ENCODE data around the gene CCDC120.

The CCDC120 gene

GRCh38 chrX:49070988-49071387 is 12.2 kb downstream of the CCDC120 start:
- no peak for TF ChIP-seq GATA2 (IDR thresholded peaks at IDR 0.05; ENCODE audit: low read depth, low read length)
- TF ChIP-seq GATA3 (IDR thresholded peaks at IDR 0.05; ENCODE audit: low read depth, low read length) = no peak

- no peak for TF ChIP-seq GATA3 (IDR thresholded peaks at IDR 0.05; ENCODE audit: low read depth, low read length)
- no peak for TF ChIP-seq GATA2 (IDR thresholded peaks at IDR 0.05; ENCODE audit: low read depth, low read length)
Observed at GRCh38 chrX:49071877-49072711, 13.3 kb downstream of the CCDC120 start.

GRCh38 chrX:49072712-49073095 is 13.9 kb downstream of the CCDC120 start:
- TF ChIP-seq GATA3 (IDR thresholded peaks at IDR 0.05; ENCODE audit: low read depth, low read length) (no peak), GATA2 (IDR thresholded peaks at IDR 0.05; ENCODE audit: low read depth, low read length) (no peak)

GRCh38 chrX:49073601-49074575 is 15.1 kb downstream of the CCDC120 start, which contains the start of gene PRAF2:
Gene PRAF2 (minus strand): TSS chrX:49074002. CDS start chrX:49073987, 15 bp downstream.
- TF ChIP-seq GATA3 (IDR thresholded peaks at IDR 0.05; ENCODE audit: low read depth, low read length) = no peak
- no peak for TF ChIP-seq GATA2 (IDR thresholded peaks at IDR 0.05; ENCODE audit: low read depth, low read length)

- TF ChIP-seq GATA3 (IDR thresholded peaks at IDR 0.05; ENCODE audit: low read depth, low read length) (no peak), GATA2 (IDR thresholded peaks at IDR 0.05; ENCODE audit: low read depth, low read length) (no peak)
Observed at GRCh38 chrX:49075347-49075746, 16.5 kb downstream of the CCDC120 start.

GRCh38 chrX:49077941-49078340 is 19.1 kb downstream of the CCDC120 start:
- TF ChIP-seq GATA2 (IDR thresholded peaks at IDR 0.05; ENCODE audit: low read depth, low read length) (no peak), GATA3 (IDR thresholded peaks at IDR 0.05; ENCODE audit: low read depth, low read length) (no peak)

- TF ChIP-seq GATA2 (IDR thresholded peaks at IDR 0.05; ENCODE audit: low read depth, low read length) = no peak
- no peak for TF ChIP-seq GATA3 (IDR thresholded peaks at IDR 0.05; ENCODE audit: low read depth, low read length)
Observed at GRCh38 chrX:49079489-49080428, 21.0 kb downstream of the CCDC120 start, which contains the start of gene WDR45. Gene WDR45 (minus strand): TSS chrX:49079887. CDS start chrX:49078095, 1,792 bp downstream.

GRCh38 chrX:49082271-49082871 is 23.6 kb downstream of the CCDC120 start:
- no peak for TF ChIP-seq GATA2 (IDR thresholded peaks at IDR 0.05; ENCODE audit: low read depth, low read length)
- TF ChIP-seq GATA3 (IDR thresholded peaks at IDR 0.05; ENCODE audit: low read depth, low read length) = no peak

GRCh38 chrX:49089553-49089952 is 30.8 kb downstream of the CCDC120 start:
- TF ChIP-seq GATA2 (IDR thresholded peaks at IDR 0.05; ENCODE audit: low read depth, low read length) = no peak
- TF ChIP-seq GATA3 (IDR thresholded peaks at IDR 0.05; ENCODE audit: low read depth, low read length) = no peak

GRCh38 chrX:49096419-49096818 is 37.6 kb downstream of the CCDC120 start:
- TF ChIP-seq GATA3 (IDR thresholded peaks at IDR 0.05; ENCODE audit: low read depth, low read length) (no peak), GATA2 (IDR thresholded peaks at IDR 0.05; ENCODE audit: low read depth, low read length) (no peak)

- TF ChIP-seq GATA2 (IDR thresholded peaks at IDR 0.05; ENCODE audit: low read depth, low read length) = no peak
- TF ChIP-seq GATA3 (IDR thresholded peaks at IDR 0.05; ENCODE audit: low read depth, low read length) = no peak
Observed at GRCh38 chrX:49100704-49101628, 42.2 kb downstream of the CCDC120 start.

GRCh38 chrX:49101629-49101984 is 42.8 kb downstream of the CCDC120 start:
- TF ChIP-seq GATA3 (IDR thresholded peaks at IDR 0.05; ENCODE audit: low read depth, low read length) (no peak), GATA2 (IDR thresholded peaks at IDR 0.05; ENCODE audit: low read depth, low read length) (no peak)

Data from SH-SY5Y (cell line).